HepG2 (cell line): ENCODE results near the gene ZSCAN31. TPM values are rescaled to one million over a fixed set of nuclear protein-coding genes. Genes with fewer than 3 reads are reported as not detected.

ENCODE experiments used
- ATAC-seq: fragments of 200-7000 bp; cut with Tn5 transposase; 3 replicates; pipeline ENCODE4 v1.9.1; 2020; ENCODE audit warnings: mild to moderate bottlenecking, moderate library complexity
- BruUV-seq: library from RNA; stranded (reverse); fragments of 400-500 nt; replicated peaks from 2 replicates; lab custom pipeline; 2021; lab: Mats Ljungman, UMichigan
- CTCF ChIA-PET: fragments of 300-600 bp; formaldehyde crosslinking; extraction: SDS; loops from one replicate; lab custom pipeline; 2021; ENCODE audit warnings: low total read pairs, inconsistent platforms, low intra/inter-chr PET ratio; lab: Yijun Ruan, JAX
- POLR2A ChIA-PET: fragments of 350-600 bp; sonication (Branson Sonifier 250); formaldehyde crosslinking; loops from one replicate; lab custom pipeline; 2020; ENCODE audit warnings: antibody characterized with exemption, inconsistent platforms; lab: Yijun Ruan, JAX
- DNase-seq: peaks from one replicate; pipeline ENCODE4 v3.0.0-alpha.2; 2015; ENCODE audit warnings: low spot score
- FAIRE-seq: peaks from 3 replicates; lab custom pipeline; 2011; peaks lifted over from hg19 to GRCh38; lab: Jason Lieb, UNC
- H2AFZ ChIP-seq: one replicate; pipeline ENCODE4 v1.6.1; 2011; ENCODE audit warnings: low read length, inconsistent platforms
- H3K27ac ChIP-seq: fragments of 300-600 bp; 3 replicates; pipeline ENCODE4 v1.8.0; 2011; ENCODE audit warnings: mixed run types, mild to moderate bottlenecking, mixed read lengths, low read length, inconsistent platforms; ENCODE audit not compliant: insufficient read depth; ENCODE audit errors: extremely low read length
- H3K27me3 ChIP-seq, 2 experiments: fragments of 200-600 bp in 1 of 2; 2 replicates in 1 of 2; 3 replicates in 1 of 2; pipeline versions ENCODE4 v1.6.0 to v1.8.0; 2011; ENCODE audit warnings: low read length in 2 of 2, mild to moderate bottlenecking in 2 of 2, moderate library complexity in 2 of 2, inconsistent platforms in 1 of 2; ENCODE audit not compliant: insufficient read depth in 2 of 2, control insufficient read depth in 1 of 2
- H3K36me3 ChIP-seq, 2 experiments: fragments of 200-600 bp in 1 of 2; replicated peaks in 1 of 2; 2 replicates in 1 of 2; 3 replicates in 1 of 2; pipeline versions ENCODE4 v1.5.1 to v1.8.0; 2011; ENCODE audit warnings: low read length in 2 of 2, inconsistent platforms in 1 of 2; ENCODE audit not compliant: insufficient read depth in 2 of 2, control insufficient read depth in 1 of 2
- H3K4me1 ChIP-seq: 2 replicates; pipeline ENCODE4 v1.5.1; 2012; ENCODE audit warnings: low read length, inconsistent platforms; ENCODE audit not compliant: insufficient read depth
- H3K4me2 ChIP-seq: 2 replicates; pipeline ENCODE4 v1.6.0; 2011; ENCODE audit warnings: low read depth, low read length, inconsistent platforms
- H3K4me3 ChIP-seq, 3 experiments: fragments of 200-600 bp in 1 of 3; sonication (generic), shearing (Covaris generic) in 1 of 3; replicated peaks in 1 of 3; 2 replicates each; pipeline ENCODE4 v1.5.1; 2011 to 2016; ENCODE audit warnings: low read length in 3 of 3, inconsistent platforms in 2 of 3, low read depth in 2 of 3, mild to moderate bottlenecking in 2 of 3, control low read depth in 1 of 3, mixed read lengths in 1 of 3; ENCODE audit not compliant: insufficient read depth in 1 of 3
- H3K79me2 ChIP-seq: one replicate; pipeline ENCODE4 v1.6.1; 2011; ENCODE audit warnings: low read length, inconsistent platforms; ENCODE audit not compliant: insufficient read depth
- H3K9ac ChIP-seq: 2 replicates; pipeline ENCODE4 v1.6.0; 2011; ENCODE audit warnings: mild to moderate bottlenecking, low read depth, low read length, inconsistent platforms; ENCODE audit not compliant: insufficient read depth
- H3K9me3 ChIP-seq: 2 replicates; pipeline ENCODE4 v1.5.1; 2012; ENCODE audit warnings: mild to moderate bottlenecking, low read length
- H4K20me1 ChIP-seq: 2 replicates; pipeline ENCODE4 v1.6.0; 2011; ENCODE audit warnings: inconsistent platforms, mild to moderate bottlenecking, low read length, moderate library complexity; ENCODE audit not compliant: insufficient read depth
- FOXK1 ChIP-seq: sonication (generic); formaldehyde crosslinking; IDR thresholded peaks from 2 replicates; pipeline ENCODE4 v1.4.0; 2020; ENCODE audit warnings: low read depth, missing genetic modification reagents, borderline replicate concordance
- SP1 ChIP-seq, 2 experiments: fragments of 450-650 bp in 1 of 2; sonication (generic) in 1 of 2; formaldehyde crosslinking in 1 of 2; IDR thresholded peaks; 2 replicates each; pipeline versions ENCODE4 v1.4.0 to v1.6.1; 2016 to 2020; ENCODE audit warnings: missing genetic modification reagents in 1 of 2
- SYNCRIP ChIP-seq: fragments of 200-400 bp; formaldehyde crosslinking; IDR thresholded peaks from 2 replicates; pipeline ENCODE4 v1.6.1; 2018; ENCODE audit warnings: mild to moderate bottlenecking, low read depth, low read length; ENCODE audit not compliant: insufficient read depth
- ZEB1 ChIP-seq: IDR thresholded peaks from 2 replicates; pipeline ENCODE4 v1.6.1; 2012; ENCODE audit warnings: mild to moderate bottlenecking, low read depth, inconsistent platforms; ENCODE audit not compliant: insufficient replicate concordance
- ZNF792 ChIP-seq: IDR thresholded peaks from 2 replicates; pipeline ENCODE4 v1.6.1; 2016
- WGBS: methylation state at CpG from one replicate; pipeline ENCODE4 v1.1.6; 2017; ENCODE audit warnings: low lambda C conversion rate; 5-methylcytosine and 5-hydroxymethylcytosine counted together
- in situ Hi-C: cut with HindIII; loops from 2 replicates; pipeline ENCODE4 v1.10.0; 2017; ENCODE audit warnings: low pct_unique_long_range_greater_than_20kb; ENCODE audit not compliant: extremely low pct_ligation_motif_present
- intact Hi-C: fragments of 100-400 bp; cut with micrococcal nuclease; formaldehyde crosslinking; loops from one replicate; pipeline ENCODE4 v1.10.0; 2022; ENCODE audit not compliant: unreplicated experiment
- polyA plus RNA-seq, 8 experiments: library from polyadenylated mRNA; depleted of rRNA in 3 of 8; stranded (reverse) in 7 of 8; unstranded in 1 of 8; fragments of >200 nt; fragmentation: Illumina TruSeq in 4 of 8; extraction: Trizol in 4 of 8; gene quantifications; 2 replicates each; pipeline versions ENCODE4 v1.2.1 to v1.2.3, GENCODE V29; 2011 to 2016; ENCODE audit warnings: low read depth in 4 of 8, missing spikeins in 1 of 8, mixed read lengths in 1 of 8; ENCODE audit not compliant: insufficient read depth in 1 of 8
- total RNA-seq, 5 experiments: library from RNA; depleted of rRNA; stranded (reverse); fragments of >200 nt; fragmentation: Illumina TruSeq; extraction: Trizol; gene quantifications; 2 replicates each; pipeline ENCODE4 v1.2.3, GENCODE V29; 2016; ENCODE audit warnings: low read depth in 1 of 5
- TF ChIP-seq, protein P1 (sequence below): sonication (generic); formaldehyde crosslinking; IDR thresholded peaks from 2 replicates; pipeline ENCODE4 v1.4.0; 2020; ENCODE audit warnings: mild to moderate bottlenecking, low read depth, missing genetic modification reagents
- TF ChIP-seq, protein P2 (sequence below): sonication (generic); formaldehyde crosslinking; IDR thresholded peaks from 2 replicates; pipeline ENCODE4 v1.8.0; 2022; ENCODE audit warnings: mild to moderate bottlenecking, missing genetic modification reagents, moderate library complexity

ZSCAN31 gene
- total and polyA plus RNA-seq, 2 of the 13 experiments (the other 11 are each of a cell fraction or from before 2014, with no cell fraction given) = 5.3 to 6.2 TPM

DNA sequence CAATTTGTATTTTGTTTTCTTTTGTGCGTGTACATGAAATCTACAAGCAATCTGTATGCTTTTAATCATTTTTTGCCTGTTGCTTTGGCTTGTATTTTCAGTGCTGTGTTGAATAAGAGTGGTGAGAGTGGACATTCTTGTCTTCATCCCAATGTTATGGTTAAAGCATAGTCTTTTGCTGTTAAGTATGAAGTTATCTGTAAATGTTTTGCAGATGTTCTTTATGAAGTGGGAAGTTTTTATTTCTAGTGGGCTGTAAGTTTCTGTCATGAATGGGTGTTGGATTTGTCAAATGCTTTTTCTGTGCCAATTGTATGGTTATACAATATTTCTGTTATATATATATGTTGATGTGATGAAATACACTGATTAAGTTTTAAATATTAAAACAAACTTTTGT lies 38.0 kb upstream of the ZSCAN31 start:
- H3K36me3 ChIP-seq = 0 out of 5 replicates have a peak, but pooled peaks cover 0 to 4% of the 10 kb centered on the region in 2 experiments
- H3K9me3 ChIP-seq = no peaks in the 10 kb centered on the region
- H3K27me3 ChIP-seq = no peaks in the 10 kb centered on the region
- CTCF ChIA-PET = no interaction called here
- POLR2A ChIA-PET = no interaction called here
- H3K79me2 ChIP-seq = no peaks in the 10 kb centered on the region
- no peak overlapping the region for H3K27ac ChIP-seq
- no peak for DNase-seq
- no peak overlapping the region for H3K4me3 ChIP-seq
- intact Hi-C loops (no loop called here), in situ Hi-C loops (no loop called here)
- H2AFZ ChIP-seq = no peak overlapping the region
- WGBS = 92% methylated on average over 1 of the region's 1 CpG
- BruUV-seq = no TSS peak
- H3K9ac ChIP-seq = no peak overlapping the region
- TF ChIP-seq ZNF792 (CRISPR knock-in tag) (no peak), SYNCRIP (no peak), ZEB1 (no peak), FOXK1 (CRISPR knock-in tag) (no peak), SP1 (IDR thresholded peaks at IDR 0.05) (no peak), SP1 (CRISPR knock-in tag; IDR thresholded peaks at IDR 0.05) (no peak)
- TF ChIP-seq, protein P1, sequence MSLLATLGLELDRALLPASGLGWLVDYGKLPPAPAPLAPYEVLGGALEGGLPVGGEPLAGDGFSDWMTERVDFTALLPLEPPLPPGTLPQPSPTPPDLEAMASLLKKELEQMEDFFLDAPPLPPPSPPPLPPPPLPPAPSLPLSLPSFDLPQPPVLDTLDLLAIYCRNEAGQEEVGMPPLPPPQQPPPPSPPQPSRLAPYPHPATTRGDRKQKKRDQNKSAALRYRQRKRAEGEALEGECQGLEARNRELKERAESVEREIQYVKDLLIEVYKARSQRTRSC (CRISPR knock-in tag) = no peak
- TF ChIP-seq, protein P2, sequence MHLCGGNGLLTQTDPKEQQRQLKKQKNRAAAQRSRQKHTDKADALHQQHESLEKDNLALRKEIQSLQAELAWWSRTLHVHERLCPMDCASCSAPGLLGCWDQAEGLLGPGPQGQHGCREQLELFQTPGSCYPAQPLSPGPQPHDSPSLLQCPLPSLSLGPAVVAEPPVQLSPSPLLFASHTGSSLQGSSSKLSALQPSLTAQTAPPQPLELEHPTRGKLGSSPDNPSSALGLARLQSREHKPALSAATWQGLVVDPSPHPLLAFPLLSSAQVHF (CRISPR knock-in tag) = no peak
- no peak for ATAC-seq
- no peaks in the 10 kb centered on the region for H3K4me1 ChIP-seq
- no peak overlapping the region for H3K4me2 ChIP-seq
- H4K20me1 ChIP-seq = no peaks in the 10 kb centered on the region
- no peak for FAIRE-seq
